PC-9 (cell line): Measurements from ENCODE around the gene ASTL.

ENCODE experiments used
- CTCF ChIP-seq: fragments of 200-600 bp; sonication (generic); conservative IDR thresholded peaks from 2 replicates; pipeline ENCODE4 v1.6.1; 2017; ENCODE audit warnings: mixed run types, antibody characterized with exemption, mild to moderate bottlenecking, moderate library complexity
- EZH2 ChIP-seq: fragments of 200-600 bp; sonication (generic); IDR thresholded peaks from 2 replicates; pipeline ENCODE4 v1.8.0; 2017; ENCODE audit warnings: antibody characterized with exemption, low read depth

DNA sequence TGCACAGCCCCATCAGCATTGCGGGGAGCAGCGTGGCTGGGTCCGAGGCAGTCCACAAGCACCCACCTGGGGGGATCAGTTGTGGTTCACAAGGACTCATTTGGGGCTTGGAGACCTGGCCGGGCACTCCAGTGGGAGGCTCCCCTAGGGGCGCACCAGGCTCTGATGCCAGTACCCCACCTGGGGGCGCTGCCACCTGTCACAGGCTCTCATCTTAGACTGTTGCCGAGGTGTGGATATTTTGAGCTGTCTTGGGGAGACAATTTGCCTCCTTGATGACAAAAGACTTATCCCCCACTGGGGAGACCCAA lies 25.0 kb downstream of the ASTL start:
- peak; percentile 44; the same call in 1 of the 2 replicates for TF ChIP-seq CTCF
- TF ChIP-seq EZH2 = no peak
